Natural killer cell (primary cell): Measurements from ENCODE around the gene CD200R1L. TPM values are rescaled to one million over a fixed set of nuclear protein-coding genes. Genes with fewer than 3 reads are reported as not detected.

Experiments used
- ATAC-seq, 3 donors: fragments of 150-1000 bp in 2 of 3; fragments of 200-7000 bp in 1 of 3; cut with Tn5 transposase; 1 replicate in 1 of 3; 2 replicates in 2 of 3; pipeline ENCODE4 v1.10.0; 2021; ENCODE audit warnings: mild to moderate bottlenecking in 2 of 3, moderate library complexity in 2 of 3
- DNase-seq, 2 donors: peaks; one replicate each; pipeline versions ENCODE4 v3.0.0 to v3.0.0-alpha.2; 2013 to 2021; ENCODE audit warnings: mixed read lengths in 1 of 2
- H3K27ac ChIP-seq: one replicate; pipeline ENCODE4 v1.5.1; 2013; ENCODE audit warnings: mild to moderate bottlenecking, low read length
- H3K27me3 ChIP-seq: one replicate; pipeline ENCODE4 v1.6.1; 2013; ENCODE audit warnings: low read length; ENCODE audit not compliant: control insufficient read depth, insufficient read depth
- H3K36me3 ChIP-seq: one replicate; pipeline ENCODE4 v1.6.1; 2013; ENCODE audit warnings: low read length; ENCODE audit not compliant: control insufficient read depth, insufficient read depth
- H3K4me1 ChIP-seq: one replicate; pipeline ENCODE4 v1.6.1; 2013; ENCODE audit warnings: low read length; ENCODE audit not compliant: control insufficient read depth, insufficient read depth
- H3K4me3 ChIP-seq: one replicate; pipeline ENCODE4 v1.5.1; 2013; ENCODE audit warnings: low read length
- H3K9me3 ChIP-seq: one replicate; pipeline ENCODE4 v1.6.1; 2013; ENCODE audit warnings: low read length; ENCODE audit not compliant: control insufficient read depth, insufficient read depth
- H3K27ac Mint-ChIP-seq, 2 donors: one replicate each; pipeline ENCODE4 v1.8.0; 2022; ENCODE audit warnings: mild to moderate bottlenecking in 2 of 2, mixed read lengths in 2 of 2, moderate library complexity in 1 of 2
- H3K27me3 Mint-ChIP-seq, 2 donors: one replicate each; pipeline ENCODE4 v1.8.0; 2022; ENCODE audit warnings: low read depth in 2 of 2, mixed read lengths in 2 of 2
- H3K36me3 Mint-ChIP-seq: one replicate; pipeline ENCODE4 v1.8.0; 2022; ENCODE audit warnings: mixed read lengths
- H3K4me1 Mint-ChIP-seq, 2 donors: one replicate each; pipeline ENCODE4 v1.8.0; 2022; ENCODE audit warnings: mixed read lengths in 2 of 2
- H3K4me3 Mint-ChIP-seq: one replicate; pipeline ENCODE4 v1.8.0; 2022; ENCODE audit warnings: mild to moderate bottlenecking, moderate library complexity, mixed read lengths
- H3K9me3 Mint-ChIP-seq, 2 donors: one replicate each; pipeline ENCODE4 v1.8.0; 2022; ENCODE audit warnings: mixed read lengths in 2 of 2
- CTCF ChIP-seq: fragments of 200-600 bp; IDR thresholded peaks from one replicate; pipeline ENCODE4 v1.8.0; 2022; ENCODE audit warnings: antibody characterized with exemption
- WGBS: methylation state at CpG from one replicate; pipeline ENCODE4 v1.1.7; 2013; ENCODE audit warnings: missing lambda C conversion rate; ENCODE audit not compliant: insufficient coverage; 5-methylcytosine and 5-hydroxymethylcytosine counted together
- intact Hi-C: fragments of 100-400 bp; cut with micrococcal nuclease; formaldehyde crosslinking; loops from one replicate; pipeline ENCODE4 v1.14.2; 2022
- total RNA-seq, 4 donors: library from RNA; stranded (reverse); fragments of 120-200 nt in 1 of 4; gene quantifications; one replicate each; pipeline versions ENCODE4 v1.2.3 to v1.2.4, GENCODE V29; 2013 to 2022

CD200R1L gene
- total RNA-seq, 3 donors from 2014 or later (not counting 1 experiment from before 2014, with no cell fraction given), result 1.3 TPM; not detected in 2

- no peaks in the 10 kb centered on the region for H3K9me3 ChIP-seq
- TF ChIP-seq CTCF, result no peak
- no peak overlapping the region for H3K27ac Mint-ChIP-seq
- no peaks in the 10 kb centered on the region for H3K27me3 ChIP-seq
- no peak overlapping the region for H3K4me3 ChIP-seq
- WGBS, result 33% methylated on average over 1 of the region's 2 CpGs
- H3K27me3 Mint-ChIP-seq, result peaks cover 6 to 19% of the 10 kb centered on the region in 2 donors
- intact Hi-C loops, result no loop called here
- H3K4me1 ChIP-seq, result no peaks in the 10 kb centered on the region
- no peaks in the 10 kb centered on the region for H3K36me3 ChIP-seq
- no peaks in the 10 kb centered on the region for H3K4me1 Mint-ChIP-seq
- no peak overlapping the region for H3K27ac ChIP-seq
- DNase-seq, result no peak
- ATAC-seq, result no peak
- no peaks in the 10 kb centered on the region for H3K36me3 Mint-ChIP-seq
- H3K4me3 Mint-ChIP-seq, result no peak overlapping the region
- H3K9me3 Mint-ChIP-seq, result no peaks in the 10 kb centered on the region
Observed at GRCh38 chr3:112888381-112889085, 41.9 kb upstream of the CD200R1L start.

GRCh38 chr3:112884678-112885290, 38.1 kb upstream of the CD200R1L start:
- 78% methylated on average over 4 of the region's 4 CpGs for WGBS
- H3K9me3 Mint-ChIP-seq, result no peaks in the 10 kb centered on the region
- no peaks in the 10 kb centered on the region for H3K4me1 Mint-ChIP-seq
- Histone ChIP-seq H3K27me3 (no peaks in the 10 kb centered on the region), H3K9me3 (no peaks in the 10 kb centered on the region), H3K4me3 (no peak overlapping the region), H3K4me1 (no peaks in the 10 kb centered on the region), H3K36me3 (no peaks in the 10 kb centered on the region), H3K27ac (no peak overlapping the region)
- no peak overlapping the region for H3K4me3 Mint-ChIP-seq
- no peak overlapping the region for H3K27ac Mint-ChIP-seq
- DNase-seq, result no peak
- no peak for ATAC-seq
- intact Hi-C loops, result no loop called here
- TF ChIP-seq CTCF, result no peak
- no peaks in the 10 kb centered on the region for H3K36me3 Mint-ChIP-seq
- H3K27me3 Mint-ChIP-seq, result peaks cover 3 to 5% of the 10 kb centered on the region in 2 donors

GRCh38 chr3:112881891-112882290, 35.2 kb upstream of the CD200R1L start:
- Histone ChIP-seq H3K4me1 (no peaks in the 10 kb centered on the region), H3K36me3 (no peaks in the 10 kb centered on the region), H3K27ac (no peak overlapping the region), H3K27me3 (no peaks in the 10 kb centered on the region), H3K9me3 (no peaks in the 10 kb centered on the region), H3K4me3 (no peak overlapping the region)
- no peak for TF ChIP-seq CTCF
- no peaks in the 10 kb centered on the region for H3K36me3 Mint-ChIP-seq
- H3K4me3 Mint-ChIP-seq, result no peak overlapping the region
- H3K9me3 Mint-ChIP-seq, result no peaks in the 10 kb centered on the region
- H3K4me1 Mint-ChIP-seq, result no peaks in the 10 kb centered on the region
- no peak for DNase-seq
- ATAC-seq, result no peak
- H3K27ac Mint-ChIP-seq, result no peak overlapping the region
- WGBS, result 86% methylated on average over 2 of the region's 4 CpGs
- H3K27me3 Mint-ChIP-seq, result peaks cover 0 to 5% of the 10 kb centered on the region in 2 donors
- intact Hi-C loops, result no loop called here
